Inflammatory macrophage treated with lipopolysaccharide for 4 hours (primary cell): ENCODE results near the gene GPC5.
"Not testable (repeated sequence)": the region's sequence is repeated elsewhere in the genome, so short reads cannot be mapped to it uniquely, and the experiment has no call there.

ENCODE experiments used
- DNase-seq: peaks from one replicate; pipeline ENCODE4 v3.0.0-alpha.2; 2020

GPC5 gene

GRCh38 chr13:92602560-92602959, 1204.1 kb downstream of the GPC5 start:
- no peak for DNase-seq

GRCh38 chr13:92609376-92609775, 1211.0 kb downstream of the GPC5 start:
- no peak for DNase-seq

GRCh38 chr13:92612892-92613291, 1214.5 kb downstream of the GPC5 start:
- no peak for DNase-seq

DNA sequence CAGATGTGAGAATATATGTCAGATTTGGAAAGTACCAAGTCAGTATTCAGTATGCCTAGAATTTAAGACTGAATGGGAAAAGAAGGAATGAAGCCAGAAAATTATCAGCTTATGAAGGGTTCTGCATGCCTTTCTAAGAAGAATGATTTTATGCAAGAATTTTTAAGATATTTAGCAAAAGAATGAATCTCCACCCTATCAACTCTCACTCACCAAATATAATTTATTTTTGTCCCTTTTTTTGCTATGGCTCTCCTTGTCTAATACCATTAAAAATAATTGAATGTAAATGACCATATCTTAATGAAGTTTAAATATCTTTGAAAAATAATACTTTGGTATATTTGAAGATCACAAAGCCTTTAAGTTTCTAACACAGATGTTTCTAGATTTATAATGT, 1215.5 kb downstream of the GPC5 start:
- no peak for DNase-seq

- DNase-seq: no peak
These were observed 1223.6 kb downstream of the GPC5 start for GRCh38 chr13:92621985-92622384.

GRCh38 chr13:92622905-92623304, 1224.5 kb downstream of the GPC5 start:
- no peak for DNase-seq

GRCh38 chr13:92626274-92626673, 1227.9 kb downstream of the GPC5 start:
- DNase-seq: no peak

- DNase-seq: no peak
These were observed 1242.5 kb downstream of the GPC5 start for GRCh38 chr13:92640936-92641335.

GRCh38 chr13:92649140-92649813, 1250.9 kb downstream of the GPC5 start:
- no peak for DNase-seq

GRCh38 chr13:92656103-92656502, 1257.7 kb downstream of the GPC5 start:
- no peak for DNase-seq

- DNase-seq: no peak
These were observed 1258.2 kb downstream of the GPC5 start for GRCh38 chr13:92656648-92657047.

GRCh38 chr13:92657565-92657964, 1259.1 kb downstream of the GPC5 start:
- DNase-seq: no peak

GRCh38 chr13:92658293-92658692, 1259.9 kb downstream of the GPC5 start:
- DNase-seq: no peak

DNA sequence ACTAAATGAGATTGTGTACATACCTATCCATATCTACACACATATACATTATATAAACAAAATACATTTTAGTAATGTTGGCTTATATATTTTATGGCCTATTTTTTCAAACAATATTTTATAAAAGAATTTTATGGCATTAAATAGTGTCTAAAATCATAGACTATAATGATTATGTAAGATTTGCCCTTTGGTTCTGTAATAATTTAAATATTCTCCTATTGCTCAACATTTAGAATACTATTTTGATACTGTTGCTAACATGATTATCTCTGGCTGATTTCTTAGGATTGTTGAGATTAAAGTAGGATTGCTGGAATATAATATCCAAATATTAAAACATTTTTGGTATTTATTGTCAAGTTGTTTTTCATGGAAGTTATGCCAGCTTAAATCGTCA, 1263.0 kb downstream of the GPC5 start:
- no peak for DNase-seq

GRCh38 chr13:92668157-92668556, 1269.7 kb downstream of the GPC5 start:
- DNase-seq: no peak

GRCh38 chr13:92670096-92670495, 1271.7 kb downstream of the GPC5 start:
- DNase-seq: no peak

DNA sequence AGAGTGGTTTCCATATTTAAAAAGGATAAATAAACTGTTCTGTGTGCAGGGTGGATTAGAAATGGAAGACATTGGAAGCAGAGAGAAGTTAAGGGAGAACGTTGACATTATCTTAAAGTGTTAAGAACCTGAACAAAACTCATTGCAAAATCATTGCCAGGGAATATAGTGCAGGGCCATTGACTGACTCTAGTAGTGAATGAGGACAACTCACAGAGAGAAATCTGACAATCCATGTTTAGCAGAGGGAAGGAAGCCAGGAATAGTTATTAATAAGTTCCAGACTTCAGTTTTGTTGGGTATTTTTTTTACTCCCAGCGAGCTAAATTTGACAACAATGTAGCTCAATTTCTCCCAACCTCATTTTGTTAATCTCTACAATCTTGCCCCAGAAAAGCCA, 1273.4 kb downstream of the GPC5 start:
- no peak for DNase-seq

DNA sequence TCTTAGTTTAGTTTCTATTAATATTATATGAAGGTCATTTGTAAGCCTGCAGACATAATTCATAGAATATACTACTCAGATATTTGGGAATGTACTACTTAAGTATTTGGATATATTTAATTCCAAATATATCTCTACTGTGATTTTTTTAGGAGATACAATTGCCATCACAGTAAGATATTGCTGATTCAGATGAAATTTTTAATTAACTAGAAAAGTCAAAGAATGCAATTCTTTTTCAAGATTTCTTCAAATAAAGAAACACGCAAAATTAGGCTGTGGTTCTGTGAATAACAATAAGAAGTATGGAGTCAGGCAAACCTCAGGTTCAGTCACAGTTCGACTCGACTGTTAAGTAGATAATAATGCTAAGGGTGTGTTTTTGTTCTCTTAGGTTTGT, 1277.8 kb downstream of the GPC5 start:
- DNase-seq: no peak

- no peak for DNase-seq
These were observed 1279.2 kb downstream of the GPC5 start for GRCh38 chr13:92677571-92677970.

DNA sequence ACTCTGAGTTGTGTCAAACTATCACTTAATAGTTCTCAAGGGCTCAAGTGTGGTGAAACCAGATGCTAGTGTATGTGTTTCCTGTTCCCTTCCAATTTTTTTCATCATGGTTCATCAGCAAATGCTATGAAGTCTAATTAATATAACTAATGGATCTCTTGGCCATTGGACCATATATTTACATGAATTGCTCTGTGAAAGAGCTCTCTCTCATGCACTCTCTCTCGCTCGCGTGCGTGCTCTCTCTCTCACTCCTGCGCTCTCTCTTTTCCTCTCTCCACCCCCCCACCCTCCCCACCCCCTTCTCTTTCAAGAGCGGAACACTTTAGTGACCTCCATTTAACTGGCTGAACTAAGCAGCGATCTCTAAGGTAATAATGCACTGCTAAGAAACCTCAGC, 1281.2 kb downstream of the GPC5 start:
- no peak for DNase-seq

- DNase-seq: no peak
These were observed 1282.8 kb downstream of the GPC5 start for GRCh38 chr13:92681239-92681638.

GRCh38 chr13:92682832-92683517, 1284.6 kb downstream of the GPC5 start:
- DNase-seq: no peak

- no peak for DNase-seq
These were observed 1295.6 kb downstream of the GPC5 start for GRCh38 chr13:92694047-92694446.

- DNase-seq: not testable (repeated sequence)
These were observed 1297.4 kb downstream of the GPC5 start for GRCh38 chr13:92695827-92696226.

GRCh38 chr13:92716749-92717148, 1318.3 kb downstream of the GPC5 start:
- no peak for DNase-seq
